Stimulated activated CD4-positive, alpha-beta T cell treated with anti-CD3 and anti-CD28 coated beads, Interleukin-4, amount 100 ng/mL, for 24 hours (primary cell): ENCODE measurements around the gene ELK3.

ENCODE experiments used
- DNase-seq: peaks from one replicate; pipeline ENCODE4 v3.0.0-alpha.2; 2020

The ELK3 gene

DNA sequence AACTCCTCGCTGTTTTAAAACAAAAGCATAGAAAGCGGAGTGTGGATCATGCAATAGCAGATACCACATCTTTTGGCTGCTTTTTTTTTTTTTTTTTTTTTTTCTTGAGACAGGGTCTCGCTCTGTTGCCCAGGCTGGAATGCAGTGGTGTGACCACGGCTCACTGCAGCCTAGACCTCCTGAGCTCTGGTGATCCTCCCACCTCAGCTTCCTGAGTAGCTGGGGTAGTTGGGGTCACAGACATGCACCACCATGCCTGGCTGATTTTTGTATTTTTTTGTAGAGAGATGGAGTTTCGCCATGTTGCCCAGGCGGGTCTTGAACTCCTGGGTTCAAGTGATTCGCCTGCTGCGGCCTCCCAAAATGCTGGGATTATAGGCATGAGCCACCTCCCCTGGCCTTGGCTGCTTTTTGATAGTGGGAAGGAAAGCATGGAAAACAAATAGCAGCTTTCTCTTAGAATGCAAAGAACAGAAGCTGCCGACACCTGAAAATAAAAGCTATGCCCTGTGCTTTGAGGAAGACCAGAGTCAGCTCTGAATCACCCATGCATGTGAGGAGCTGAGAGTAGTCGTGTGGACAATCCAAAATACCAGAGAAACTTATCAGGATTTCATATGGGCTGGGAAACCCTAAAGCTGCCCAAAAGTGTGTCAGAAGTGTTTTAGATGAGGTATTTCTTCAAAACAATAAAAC is 3.6 kb upstream of the ELK3 start:
- DNase-seq, result no peak

DNA sequence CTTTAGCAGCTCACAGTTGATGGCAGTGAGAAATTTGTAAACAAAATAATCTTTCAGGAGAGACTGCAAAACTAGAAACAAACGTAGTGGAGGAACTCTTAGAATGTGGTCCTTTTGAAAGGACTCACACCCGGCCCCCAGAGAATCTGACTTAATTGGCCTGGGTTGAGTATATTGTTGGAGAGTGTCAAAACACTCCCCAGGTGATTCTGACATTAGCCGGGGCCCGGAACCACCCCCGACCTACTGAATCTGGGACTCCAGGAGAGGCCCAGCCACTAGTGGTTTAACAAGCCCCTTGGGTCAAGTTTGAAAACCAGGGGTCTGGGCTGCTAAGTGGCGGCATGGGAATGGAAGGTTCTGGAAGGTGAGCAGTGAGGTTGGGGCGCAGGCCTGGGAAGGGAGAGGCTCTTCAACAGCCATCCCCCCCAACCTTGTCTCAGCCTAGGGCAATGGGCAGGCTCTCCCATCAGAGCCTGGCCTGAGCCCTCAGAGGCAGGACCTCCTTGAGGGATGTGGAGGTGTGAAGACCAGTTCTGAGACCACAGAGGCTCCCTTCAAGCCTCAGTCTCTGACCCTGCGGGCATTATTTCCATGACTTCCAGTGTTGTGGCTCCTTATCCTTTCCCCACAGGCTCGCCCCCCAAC is 1.1 kb upstream of the ELK3 start:
- no peak for DNase-seq

DNA sequence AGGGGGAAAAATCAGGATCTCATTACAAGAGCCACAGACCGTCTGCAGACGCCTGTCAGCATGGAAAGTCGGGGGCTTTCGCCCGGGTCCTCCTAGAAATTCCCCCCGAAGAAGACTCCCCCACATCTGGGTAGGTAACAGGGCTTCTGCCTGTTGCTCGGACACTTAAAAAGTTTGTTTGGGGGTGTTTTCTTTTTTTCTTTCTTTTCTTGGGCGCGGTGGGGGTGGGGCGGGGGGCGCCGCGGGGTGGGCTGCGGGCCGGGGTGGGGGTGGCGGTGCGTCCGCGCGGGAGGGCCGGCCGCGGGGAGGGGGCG is 358 bp downstream of the ELK3 start:
- DNase-seq, result no peak

GRCh38 chr12:96194971-96195844 is 1.0 kb downstream of the ELK3 start:
- DNase-seq, result peak; percentile 85

GRCh38 chr12:96195845-96196451 is 1.8 kb downstream of the ELK3 start:
- DNase-seq, result peak; percentile 70

- peak; percentile 43 for DNase-seq
These were observed 2.6 kb downstream of the ELK3 start for GRCh38 chr12:96196781-96197180.

- no peak for DNase-seq
These were observed 3.5 kb downstream of the ELK3 start for GRCh38 chr12:96197503-96198272.

DNA sequence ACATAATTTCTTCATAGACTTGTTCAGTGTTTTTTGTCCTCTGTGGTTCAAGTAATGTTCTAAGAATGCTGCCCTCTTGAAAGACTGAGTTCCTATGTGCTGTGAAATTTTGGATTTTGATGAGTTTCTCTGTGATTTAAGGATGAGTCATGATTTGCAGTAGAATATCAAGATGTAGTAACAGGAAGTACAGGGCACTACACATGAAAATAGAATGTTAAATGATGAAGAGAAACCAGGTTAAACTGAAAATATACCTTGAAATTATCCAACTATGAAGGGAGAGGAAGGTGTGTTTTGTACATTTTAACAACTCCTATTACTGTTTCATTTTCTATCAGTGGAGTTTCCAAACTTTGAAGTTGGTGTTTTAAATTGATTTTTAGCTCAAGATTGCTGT is 4.8 kb downstream of the ELK3 start:
- DNase-seq, result no peak

GRCh38 chr12:96199464-96199863 is 5.3 kb downstream of the ELK3 start:
- no peak for DNase-seq

DNA sequence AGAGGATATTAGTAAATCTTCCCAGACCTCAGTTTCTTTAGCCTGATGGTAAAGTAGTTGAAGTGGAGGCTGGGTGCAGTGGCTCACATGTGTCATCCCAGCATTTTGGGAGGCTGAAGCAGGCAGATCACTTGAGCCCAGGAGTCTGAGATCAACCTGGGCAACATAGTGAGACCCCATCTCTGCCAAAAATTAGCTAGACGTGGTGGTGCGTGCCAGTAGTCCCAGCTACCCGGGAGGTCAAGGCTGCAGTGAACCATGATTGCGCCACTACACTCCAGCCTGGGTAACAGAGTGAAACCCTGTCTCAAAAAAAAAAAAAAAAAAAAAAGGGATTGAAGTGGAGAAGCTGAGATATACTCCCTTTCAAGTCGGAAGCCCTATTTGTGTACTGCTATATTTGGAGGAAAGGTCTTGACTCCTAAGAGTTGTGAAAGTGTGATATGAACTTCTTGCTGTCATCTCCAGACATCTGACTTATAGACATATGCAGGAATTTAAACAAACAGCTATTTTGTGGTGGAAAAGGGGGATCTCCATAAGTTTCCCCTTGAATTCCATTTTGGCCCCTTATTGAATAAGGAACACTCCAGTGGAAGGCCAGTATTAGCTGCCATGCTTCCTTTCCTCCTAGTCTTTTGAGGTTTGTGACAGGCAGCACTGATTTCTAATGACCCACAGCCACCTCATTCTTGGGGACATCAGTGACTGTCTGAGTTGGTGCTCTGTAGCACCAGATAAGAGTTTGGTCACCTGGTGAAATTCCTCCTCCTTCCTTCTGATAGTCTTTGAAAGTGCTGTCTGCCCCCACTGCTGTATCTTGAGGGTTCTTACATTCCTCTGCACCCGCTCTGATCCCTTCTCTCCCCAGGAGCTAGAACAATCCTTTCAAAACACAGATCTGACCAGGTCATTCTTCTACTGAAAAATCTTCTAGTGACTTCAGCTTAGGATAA is 7.4 kb downstream of the ELK3 start:
- no peak for DNase-seq

DNA sequence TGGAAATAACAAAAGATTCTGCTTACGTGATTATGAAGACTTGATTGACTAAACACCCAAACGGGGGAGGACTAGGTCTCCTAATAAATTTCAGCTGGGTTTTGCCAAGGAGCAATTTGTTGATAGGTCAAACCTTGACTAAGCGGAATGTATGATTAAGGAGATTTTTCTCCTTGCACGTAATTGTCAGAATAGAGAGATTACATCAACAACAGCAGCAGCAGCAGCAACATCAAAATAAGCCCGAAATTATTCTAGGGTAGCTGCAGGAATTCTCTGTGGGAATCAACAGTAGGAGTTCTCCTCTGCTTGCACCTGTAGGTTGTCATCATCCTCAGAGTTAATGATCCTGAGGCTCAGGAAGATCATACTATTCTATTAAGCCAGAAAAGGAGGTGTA is 10.2 kb downstream of the ELK3 start:
- DNase-seq, result no peak

DNA sequence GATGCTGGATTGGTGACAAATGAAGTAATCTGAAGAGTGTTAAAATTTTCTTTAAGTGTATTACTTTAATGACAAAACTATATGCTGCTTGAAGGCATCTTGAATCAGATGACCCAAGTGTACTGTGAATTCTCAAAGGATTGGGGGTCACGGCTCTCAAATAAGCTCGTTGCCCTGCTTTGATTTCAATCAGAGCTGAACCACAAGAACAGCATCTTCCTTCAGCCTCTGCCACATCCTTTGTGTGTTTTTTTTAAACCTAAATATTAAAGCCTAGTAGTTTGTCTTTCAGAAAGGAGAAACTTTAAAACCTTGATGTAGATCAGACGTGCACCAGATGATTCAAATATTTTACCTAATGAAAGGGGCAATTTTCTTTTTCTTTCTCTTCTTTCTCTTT is 11.7 kb downstream of the ELK3 start:
- DNase-seq, result no peak

DNA sequence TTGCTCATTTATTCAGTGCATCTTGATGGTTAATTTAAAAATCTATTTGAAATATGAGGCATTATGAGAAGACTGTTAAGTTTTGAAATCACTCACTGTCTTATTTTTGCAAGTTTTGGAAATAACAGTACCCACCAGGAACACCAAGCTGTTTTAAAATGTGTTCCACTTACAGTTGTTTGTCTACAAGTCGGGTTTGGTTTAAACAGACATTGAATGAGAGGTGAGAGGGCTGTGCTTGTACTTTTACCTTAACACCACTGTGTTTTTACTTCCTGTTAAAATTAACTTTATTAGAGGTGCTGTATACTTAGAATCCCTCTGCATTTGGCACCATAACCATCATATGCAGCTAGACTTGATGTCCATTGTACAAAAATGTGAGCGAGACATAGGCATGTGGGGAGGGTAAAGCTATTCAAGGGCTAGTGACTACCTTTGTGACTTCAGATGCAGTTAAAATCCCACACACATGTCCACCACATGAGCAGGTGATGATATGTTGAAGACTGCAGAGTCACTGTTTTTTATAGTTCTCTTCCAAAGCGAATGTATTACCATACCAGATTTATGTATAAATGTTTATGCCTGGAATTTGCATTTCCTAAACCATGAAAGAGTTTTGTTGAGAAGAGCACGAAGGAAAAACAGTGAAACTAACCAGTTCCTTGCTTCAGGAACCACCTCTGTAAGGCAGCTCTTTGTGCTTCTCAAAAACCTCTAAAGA is 12.9 kb downstream of the ELK3 start:
- DNase-seq, result no peak

DNA sequence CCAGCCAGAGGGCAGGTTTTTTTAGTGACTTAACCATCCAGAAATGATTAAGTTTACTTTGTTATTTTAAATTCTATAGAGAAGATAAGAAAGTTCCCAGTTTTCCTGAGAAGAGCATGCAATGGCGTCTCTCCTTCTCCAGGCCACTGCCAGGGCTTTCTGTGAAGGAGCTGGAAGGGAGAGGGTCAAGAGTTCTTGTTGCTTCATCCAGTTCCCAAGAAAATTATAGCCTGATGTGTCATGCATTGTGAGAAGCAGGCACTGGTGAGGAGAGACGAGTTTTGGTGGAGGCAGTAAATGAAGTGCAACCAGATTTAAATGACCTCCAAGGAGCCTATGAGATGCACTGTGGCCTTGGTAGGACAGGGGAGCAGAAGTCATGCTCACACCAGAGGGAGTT is 14.2 kb downstream of the ELK3 start:
- no peak for DNase-seq

- DNase-seq, result no peak
These were observed 14.8 kb downstream of the ELK3 start for GRCh38 chr12:96208801-96209549.

- DNase-seq, result peak; percentile 45
These were observed 16.3 kb downstream of the ELK3 start for GRCh38 chr12:96210376-96211055.

DNA sequence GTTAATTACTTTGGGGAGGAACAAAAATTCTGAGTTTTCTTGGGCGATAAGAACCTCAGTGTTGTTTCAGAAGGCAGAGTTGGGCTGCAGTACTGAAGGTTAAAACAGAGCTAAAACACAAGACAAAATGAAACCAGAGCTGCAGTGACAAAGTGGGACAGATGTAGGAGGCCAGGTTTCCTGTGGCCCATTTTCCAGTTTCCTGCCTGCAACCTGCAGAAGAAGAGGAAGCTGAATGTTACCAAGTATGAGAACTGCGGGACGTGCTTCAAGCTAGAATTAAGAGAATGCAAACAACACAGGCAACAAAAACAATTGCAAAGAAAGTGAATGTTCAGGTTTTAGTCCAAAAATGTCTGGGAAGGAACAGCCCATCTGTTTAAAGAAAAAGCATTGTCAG is 17.8 kb downstream of the ELK3 start:
- DNase-seq, result peak; percentile 38

GRCh38 chr12:96212456-96213375 is 18.5 kb downstream of the ELK3 start:
- DNase-seq, result no peak
